GM18499 (cell line): ENCODE data around the gene CEP112.
"Not testable (repeated sequence)": the region's sequence is repeated elsewhere in the genome, so short reads cannot be mapped to it uniquely, and the experiment has no call there.

Experiments
- ATAC-seq: cut with Tn5 transposase; IDR thresholded peaks from one replicate; pipeline ENCODE4 v1.9.1; 2021; ENCODE audit warnings: moderate number of reproducible peaks; ENCODE audit not compliant: insufficient read depth, unreplicated experiment

CEP112 gene

GRCh38 chr17:65852911-65853310 lies 339.0 kb downstream of the CEP112 start:
- ATAC-seq: no peak

GRCh38 chr17:65851965-65852736 lies 339.8 kb downstream of the CEP112 start:
- no peak for ATAC-seq

GRCh38 chr17:65850486-65850885 lies 341.4 kb downstream of the CEP112 start:
- peak; percentile 93 for ATAC-seq

GRCh38 chr17:65848751-65849150 lies 343.2 kb downstream of the CEP112 start:
- ATAC-seq: no peak

GRCh38 chr17:65841089-65841488 lies 350.8 kb downstream of the CEP112 start:
- ATAC-seq: no peak

GRCh38 chr17:65837232-65837631 lies 354.7 kb downstream of the CEP112 start:
- ATAC-seq: not testable (repeated sequence)

GRCh38 chr17:65833214-65833613 lies 358.7 kb downstream of the CEP112 start:
- no peak for ATAC-seq

- no peak for ATAC-seq
Measured at GRCh38 chr17:65830356-65830755, 361.6 kb downstream of the CEP112 start.

GRCh38 chr17:65826577-65826976 lies 365.4 kb downstream of the CEP112 start:
- not testable (repeated sequence) for ATAC-seq

- ATAC-seq: no peak
Measured at GRCh38 chr17:65824901-65825300, 367.0 kb downstream of the CEP112 start.

GRCh38 chr17:65823713-65824112 lies 368.2 kb downstream of the CEP112 start:
- ATAC-seq: no peak

GRCh38 chr17:65820811-65821210 lies 371.1 kb downstream of the CEP112 start:
- ATAC-seq: no peak

GRCh38 chr17:65820306-65820705 lies 371.6 kb downstream of the CEP112 start:
- ATAC-seq: no peak

GRCh38 chr17:65819810-65820209 lies 372.1 kb downstream of the CEP112 start:
- ATAC-seq: no peak

- no peak for ATAC-seq
Measured at GRCh38 chr17:65817951-65818350, 374.0 kb downstream of the CEP112 start.

GRCh38 chr17:65814418-65814817 lies 377.5 kb downstream of the CEP112 start:
- ATAC-seq: no peak

- ATAC-seq: no peak
Measured at GRCh38 chr17:65813306-65813705, 378.6 kb downstream of the CEP112 start.

- ATAC-seq: no peak
Measured at GRCh38 chr17:65811043-65811442, 380.9 kb downstream of the CEP112 start.

GRCh38 chr17:65809366-65809765 lies 382.6 kb downstream of the CEP112 start:
- no peak for ATAC-seq

- ATAC-seq: not testable (repeated sequence)
Measured at GRCh38 chr17:65808566-65808965, 383.4 kb downstream of the CEP112 start.

GRCh38 chr17:65807361-65807760 lies 384.6 kb downstream of the CEP112 start:
- ATAC-seq: no peak

GRCh38 chr17:65801513-65801912 lies 390.4 kb downstream of the CEP112 start:
- ATAC-seq: no peak
